B cell (primary cell): ENCODE measurements around the gene EGFR. TPM values are rescaled to one million over a fixed set of nuclear protein-coding genes. Genes with fewer than 3 reads are reported as not detected.

Experiments
- ATAC-seq: fragments of 200-7000 bp; cut with Tn5 transposase; one replicate; pipeline ENCODE4 v1.10.0; 2021; ENCODE audit warnings: low read depth, mild to moderate bottlenecking, moderate number of reproducible peaks, moderate library complexity
- CTCF ChIA-PET: fragments of 350-600 bp; sonication (Branson Sonifier 250); formaldehyde crosslinking; loops from one replicate; lab custom pipeline; 2021; ENCODE audit warnings: antibody characterized with exemption, inconsistent platforms; lab: Charles Lee
- POLR2A ChIA-PET: fragments of 350-600 bp; sonication (Branson Sonifier 250); formaldehyde crosslinking; loops from one replicate; lab custom pipeline; 2021; ENCODE audit warnings: antibody characterized with exemption; lab: Charles Lee
- DNase-seq: peaks from one replicate; pipeline ENCODE4 v3.0.0; 2013
- H2AFZ ChIP-seq: 2 replicates; pipeline ENCODE4 v1.6.1; 2012; ENCODE audit warnings: mild to moderate bottlenecking, low read depth, low read length; ENCODE audit not compliant: insufficient read depth, poor library complexity, severe bottlenecking
- H3K27ac ChIP-seq, 2 donors: 1 replicate in 1 of 2; 2 replicates in 1 of 2; pipeline ENCODE4 v1.5.1; 2012 to 2013; ENCODE audit warnings: low read length in 2 of 2, mild to moderate bottlenecking in 2 of 2, moderate library complexity in 1 of 2
- H3K27me3 ChIP-seq, 4 experiments: fragments of 200-600 bp in 1 of 4; sonication (generic) in 1 of 4; replicated peaks in 1 of 4; 1 replicate in 2 of 4; 2 replicates in 2 of 4; pipeline versions ENCODE4 v1.6.1 to v1.7.0; 2013 to 2016; ENCODE audit warnings: low read length in 3 of 4, mild to moderate bottlenecking in 2 of 4, mixed read lengths in 1 of 4, moderate library complexity in 1 of 4; ENCODE audit not compliant: insufficient read depth in 4 of 4, control insufficient read depth in 3 of 4; ENCODE audit errors: control extremely low read depth in 1 of 4
- H3K36me3 ChIP-seq, 2 experiments: replicated peaks in 1 of 2; 1 replicate in 1 of 2; 2 replicates in 1 of 2; pipeline versions ENCODE4 v1.6.1 to v1.7.1; 2013; ENCODE audit warnings: low read length in 1 of 2; ENCODE audit not compliant: insufficient read depth in 2 of 2, control insufficient read depth in 1 of 2; ENCODE audit errors: control extremely low read depth in 1 of 2, extremely low read depth in 1 of 2
- H3K4me1 ChIP-seq, 2 donors: fragments of 200-600 bp in 1 of 2; sonication (generic) in 1 of 2; 1 replicate in 1 of 2; 2 replicates in 1 of 2; pipeline versions ENCODE4 v1.5.1 to v1.6.1; 2013 to 2017; ENCODE audit warnings: low read length in 2 of 2; ENCODE audit not compliant: control insufficient read depth in 2 of 2, insufficient read depth in 2 of 2
- H3K4me2 ChIP-seq: replicated peaks from 2 replicates; pipeline ENCODE3; 2012; ENCODE audit warnings: mild to moderate bottlenecking, low read depth, low read length; ENCODE audit not compliant: poor library complexity, severe bottlenecking
- H3K4me3 ChIP-seq, 5 experiments: fragments of 200-600 bp in 1 of 5; sonication (generic) in 1 of 5; 1 replicate in 3 of 5; 2 replicates in 2 of 5; pipeline versions ENCODE4 v1.5.1 to v1.7.0; 2011 to 2016; ENCODE audit warnings: low read length in 4 of 5, mild to moderate bottlenecking in 4 of 5, low read depth in 2 of 5, control low read depth in 1 of 5, moderate library complexity in 1 of 5; ENCODE audit not compliant: insufficient read depth in 1 of 5; ENCODE audit errors: control extremely low read depth in 1 of 5, extremely low read depth in 1 of 5
- H3K79me2 ChIP-seq: fragments of 200-600 bp; sonication (generic); one replicate; pipeline ENCODE4 v1.6.0; 2016; ENCODE audit warnings: low read length; ENCODE audit not compliant: control insufficient read depth, insufficient read depth
- H3K9ac ChIP-seq: fragments of 200-600 bp; sonication (generic); 2 replicates; pipeline ENCODE4 v1.6.1; 2017; ENCODE audit warnings: mild to moderate bottlenecking, low read length, moderate library complexity
- H3K9me3 ChIP-seq, 3 donors: one replicate each; pipeline versions ENCODE4 v1.6.1 to v1.7.1; 2013; ENCODE audit warnings: low read length in 2 of 3; ENCODE audit not compliant: control insufficient read depth in 2 of 3, insufficient read depth in 1 of 3; ENCODE audit errors: control extremely low read depth in 1 of 3
- H4K20me1 ChIP-seq: 2 replicates; pipeline ENCODE4 v1.6.0; 2012; ENCODE audit warnings: mild to moderate bottlenecking, low read length; ENCODE audit not compliant: insufficient read depth, control insufficient read depth, poor library complexity, severe bottlenecking
- H3K27ac Mint-ChIP-seq: one replicate; pipeline ENCODE4 v1.8.0; 2021; ENCODE audit warnings: mixed read lengths
- H3K27me3 Mint-ChIP-seq: one replicate; pipeline ENCODE4 v1.8.0; 2021; ENCODE audit warnings: mixed read lengths
- H3K4me1 Mint-ChIP-seq: one replicate; pipeline ENCODE4 v1.8.0; 2021; ENCODE audit warnings: mixed read lengths
- H3K4me3 Mint-ChIP-seq: one replicate; pipeline ENCODE4 v1.8.0; 2021; ENCODE audit warnings: mixed read lengths
- H3K9me3 Mint-ChIP-seq: one replicate; pipeline ENCODE4 v1.8.0; 2022; ENCODE audit warnings: mixed read lengths; ENCODE audit not compliant: insufficient read depth
- CTCF ChIP-seq: fragments of 200-600 bp; IDR thresholded peaks from one replicate; pipeline ENCODE4 v1.8.0; 2022; ENCODE audit warnings: antibody characterized with exemption, mild to moderate bottlenecking
- EZH2 ChIP-seq: IDR thresholded peaks from 2 replicates; pipeline ENCODE4 v1.6.1; 2012; ENCODE audit warnings: borderline replicate concordance, low read depth, mild to moderate bottlenecking, moderate library complexity, low read length; ENCODE audit not compliant: insufficient read depth, poor library complexity, severe bottlenecking
- WGBS: methylation state at CpG from one replicate; pipeline ENCODE4 v1.1.5; 2013; ENCODE audit warnings: missing lambda C conversion rate; ENCODE audit not compliant: insufficient coverage; 5-methylcytosine and 5-hydroxymethylcytosine counted together
- intact Hi-C: fragments of 100-400 bp; cut with micrococcal nuclease; formaldehyde crosslinking; loops from one replicate; pipeline ENCODE4 v1.10.0; 2022
- polyA plus RNA-seq: library from polyadenylated mRNA; depleted of rRNA; stranded (reverse); fragments of >200 nt; gene quantifications from 2 replicates; pipeline ENCODE4 v1.2.3, GENCODE V29; 2012
- total RNA-seq, 2 donors: library from RNA; stranded (reverse); fragments of 120-200 nt in 1 of 2; gene quantifications; 1 replicate in 1 of 2; 2 replicates in 1 of 2; pipeline versions ENCODE4 v1.2.3 to v1.2.4, GENCODE V29; 2013 to 2022

EGFR gene
- total and polyA plus RNA-seq, 2 donors (not counting 1 experiment from before 2014, with no cell fraction given): not detected

GRCh38 chr7:55044371-55044717 lies 25.5 kb downstream of the EGFR start:
- H3K4me1 Mint-ChIP-seq: no peaks in the 10 kb centered on the region
- no peak for TF ChIP-seq EZH2
- no peak for TF ChIP-seq CTCF
- H3K4me3 ChIP-seq: no peak overlapping the region
- intact Hi-C loops: no loop called here
- ChIA-PET POLR2A (interaction anchor here (1.3 kb wide), 1 partner anchor 31 kb away, joined by 3 read pairs; no protein-coding TSS in a partner anchor), CTCF (interaction anchor here (1.6 kb wide), 1 partner anchor 210 kb away, joined by 6 read pairs; no protein-coding TSS in a partner anchor)
- H3K9me3 Mint-ChIP-seq: no peaks in the 10 kb centered on the region
- no peaks in the 10 kb centered on the region for H3K9me3 ChIP-seq
- no peak overlapping the region for H3K4me2 ChIP-seq
- no peaks in the 10 kb centered on the region for H3K27me3 ChIP-seq
- H3K27ac Mint-ChIP-seq: no peak overlapping the region
- peaks cover 7% of the 10 kb centered on the region for H3K27me3 Mint-ChIP-seq
- H3K9ac ChIP-seq: no peak overlapping the region
- ATAC-seq: no peak
- H3K4me3 Mint-ChIP-seq: no peak overlapping the region
- H3K79me2 ChIP-seq: no peaks in the 10 kb centered on the region
- no peaks in the 10 kb centered on the region for H4K20me1 ChIP-seq
- no peaks in the 10 kb centered on the region for H3K36me3 ChIP-seq
- WGBS: 91% methylated on average over 4 of the region's 6 CpGs
- no peak overlapping the region for H2AFZ ChIP-seq
- H3K27ac ChIP-seq: no peak overlapping the region
- H3K4me1 ChIP-seq: no peaks in the 10 kb centered on the region
- no peak for DNase-seq

DNA sequence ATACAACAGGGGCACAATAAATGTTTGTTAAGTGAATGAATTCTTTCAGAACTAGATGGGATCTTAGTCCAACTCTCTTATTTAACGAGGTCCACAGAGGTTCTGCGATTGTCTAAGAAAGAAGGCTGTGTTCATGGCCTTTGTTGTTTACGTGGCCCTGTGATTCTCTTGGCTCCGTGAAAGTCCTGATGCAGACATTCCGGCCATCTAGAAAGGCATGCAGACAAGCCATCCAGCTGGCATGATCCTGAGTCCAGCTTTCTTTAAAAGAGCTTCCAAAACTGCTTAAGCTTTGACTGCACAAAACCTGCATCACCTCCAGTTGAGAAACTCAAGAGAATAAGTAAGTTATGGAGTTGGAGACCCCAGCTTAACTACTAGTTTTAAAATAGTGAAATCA lies 26.0 kb downstream of the EGFR start:
- ChIA-PET CTCF (interaction anchor here (1.6 kb wide), 1 partner anchor 210 kb away, joined by 6 read pairs; no protein-coding TSS in a partner anchor), POLR2A (no interaction called here)
- H3K9me3 Mint-ChIP-seq: no peaks in the 10 kb centered on the region
- no peak for TF ChIP-seq EZH2
- TF ChIP-seq CTCF: no peak
- 97% methylated on average over 5 of the region's 5 CpGs for WGBS
- no peaks in the 10 kb centered on the region for H3K4me1 Mint-ChIP-seq
- Histone ChIP-seq H3K79me2 (no peaks in the 10 kb centered on the region), H4K20me1 (no peaks in the 10 kb centered on the region), H3K9me3 (no peaks in the 10 kb centered on the region), H3K9ac (no peak overlapping the region), H3K4me3 (no peak overlapping the region), H3K27ac (no peak overlapping the region), H3K4me2 (no peak overlapping the region), H2AFZ (no peak overlapping the region), H3K27me3 (no peaks in the 10 kb centered on the region), H3K36me3 (no peaks in the 10 kb centered on the region), H3K4me1 (no peaks in the 10 kb centered on the region)
- DNase-seq (no peak), ATAC-seq (no peak)
- no peak overlapping the region for H3K4me3 Mint-ChIP-seq
- peaks cover 7% of the 10 kb centered on the region for H3K27me3 Mint-ChIP-seq
- no peak overlapping the region for H3K27ac Mint-ChIP-seq
- intact Hi-C loops: no loop called here
